A172 (cell line): Measurements from ENCODE around the gene PAX3. TPM values are rescaled to one million over a fixed set of nuclear protein-coding genes. Genes with fewer than 3 reads are reported as not detected.

ENCODE experiments used
- total RNA-seq: library from RNA; depleted of rRNA; stranded (reverse); fragments of >200 nt; shearing (Covaris generic); gene quantifications from 2 replicates; pipeline ENCODE4 v1.2.3, GENCODE V29; 2014; rRNA removed

The PAX3 gene
- total RNA-seq, 1 experiment from 2014 or later, result not detected

Other genes with a start within 250 kb of the PAX3 start
- gene SGPP2, start 125.5 kb upstream of the PAX3 start, total RNA-seq, result not detected in 2 replicates